Measurements from ENCODE around the gene RFNG.
A peak's percentile ranks its signal among the peaks of the same experiment; 100 is the strongest.

The RFNG gene

GRCh38 chr17:82023447-82024241 is 28.0 kb downstream of the RFNG start:
- WGBS, 2 experiments: 11 to 12% methylated on average over 55 of the region's 55 CpGs
- H3K36me3 ChIP-seq (ENCODE audit: control insufficient read depth, insufficient read depth, low read length): no peaks in the 10 kb centered on the region
- no peaks in the 10 kb centered on the region for H3K27me3 ChIP-seq (ENCODE audit: control insufficient read depth, insufficient read depth, low read length, poor library complexity, severe bottlenecking)
- no peak overlapping the region for H3K27ac ChIP-seq (ENCODE audit: insufficient read depth, low read depth, low read length, poor library complexity, severe bottlenecking)
- H3K9me3 ChIP-seq (ENCODE audit: control insufficient read depth, low read length): no peaks in the 10 kb centered on the region
- peak overlapping the region; percentile 79 for H3K4me3 ChIP-seq (ENCODE audit: insufficient read depth, low read depth, low read length)
- peaks cover 17% of the 10 kb centered on the region for H3K4me1 ChIP-seq (ENCODE audit: control insufficient read depth, insufficient read depth, low read length)

DNA sequence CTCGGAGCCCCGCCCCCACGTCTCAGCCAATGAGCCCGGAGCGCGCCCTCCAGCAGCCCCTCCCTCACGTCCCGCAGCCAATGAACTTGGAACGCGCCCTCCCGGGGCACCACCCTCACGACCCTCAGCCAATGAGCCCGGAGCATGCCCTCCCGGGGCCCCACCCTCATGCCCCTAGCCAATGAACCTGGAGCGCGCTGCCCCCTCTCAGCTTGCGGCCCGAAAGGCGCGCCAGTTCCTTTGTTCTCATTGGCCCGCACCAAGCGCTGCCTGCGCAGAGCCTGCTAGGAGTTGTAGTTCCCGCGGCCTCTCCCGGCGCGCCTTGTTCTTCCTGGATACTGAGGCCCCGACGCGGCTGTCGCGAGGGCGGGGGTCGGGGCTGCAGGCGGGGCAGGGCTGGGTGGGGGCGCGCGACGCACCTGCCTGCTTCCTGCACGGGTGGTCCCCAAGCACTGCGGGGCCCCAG is 28.6 kb downstream of the RFNG start, which contains the start of gene LRRC45:
Gene LRRC45, plus strand, starts transcription at position 325 of the 466 bp plus-strand sequence. CDS start 339 bp downstream, outside the sequence.
- 0% methylated on average over 42 of the region's 42 CpGs for WGBS, 2 experiments
- Histone ChIP-seq H3K27me3 (ENCODE audit: control insufficient read depth, insufficient read depth, low read length, poor library complexity, severe bottlenecking) (no peaks in the 10 kb centered on the region), H3K4me3 (ENCODE audit: insufficient read depth, low read depth, low read length) (peak within 1 kb of the TSS; percentile 79), H3K9me3 (ENCODE audit: control insufficient read depth, low read length) (no peaks in the 10 kb centered on the region), H3K36me3 (ENCODE audit: control insufficient read depth, insufficient read depth, low read length) (no peaks in the 10 kb centered on the region), H3K27ac (ENCODE audit: insufficient read depth, low read depth, low read length, poor library complexity, severe bottlenecking) (no peak within 1 kb of the TSS), H3K4me1 (ENCODE audit: control insufficient read depth, insufficient read depth, low read length) (peaks cover 17% of the 10 kb centered on the region)

DNA sequence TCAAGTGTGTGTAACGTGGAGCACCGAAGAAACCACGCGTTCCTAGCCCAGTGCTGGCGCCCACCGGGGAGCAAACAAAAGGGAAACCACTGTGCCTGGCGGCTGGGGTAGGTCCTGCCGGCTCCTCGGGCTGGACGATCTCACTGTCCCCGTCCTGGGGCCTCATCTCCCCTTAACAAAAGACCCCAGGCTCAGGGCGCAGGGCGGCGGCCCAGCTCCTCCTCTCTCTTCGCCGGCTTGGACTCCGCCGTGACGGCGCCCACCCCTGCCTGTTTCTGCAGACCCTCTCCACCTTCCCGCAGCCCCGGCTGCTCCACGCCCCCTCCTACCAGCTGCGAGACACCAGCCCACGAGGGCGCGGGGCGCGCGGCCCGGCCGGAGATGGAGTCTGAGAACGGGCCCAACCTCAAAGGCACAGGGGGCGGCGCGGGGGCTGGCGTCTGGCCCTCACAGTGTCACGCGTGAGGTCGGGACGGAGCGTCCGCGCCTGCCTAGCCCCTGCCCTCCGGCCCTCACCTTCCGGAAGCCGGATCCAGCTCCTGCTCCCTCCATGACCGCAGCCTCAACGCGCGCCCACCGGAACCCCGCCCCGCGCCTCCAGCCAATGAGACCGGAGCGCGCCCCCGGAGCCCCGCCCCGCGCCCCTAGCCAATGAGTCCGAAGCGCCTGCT is 29.2 kb downstream of the RFNG start, which contains the start of gene CENPX:
Gene CENPX, minus strand, starts transcription at position 569 of the 671 bp plus-strand sequence. Its CDS starts 17 bp downstream, at position 552.
- H3K4me1 ChIP-seq (ENCODE audit: control insufficient read depth, insufficient read depth, low read length): peaks cover 17% of the 10 kb centered on the region
- 1% methylated on average over 64 of the region's 64 CpGs for WGBS, 2 experiments
- no peak within 1 kb of the TSS for H3K27ac ChIP-seq (ENCODE audit: insufficient read depth, low read depth, low read length, poor library complexity, severe bottlenecking)
- no peaks in the 10 kb centered on the region for H3K9me3 ChIP-seq (ENCODE audit: control insufficient read depth, low read length)
- peak within 1 kb of the TSS; percentile 79 for H3K4me3 ChIP-seq (ENCODE audit: insufficient read depth, low read depth, low read length)
- H3K27me3 ChIP-seq (ENCODE audit: control insufficient read depth, insufficient read depth, low read length, poor library complexity, severe bottlenecking): no peaks in the 10 kb centered on the region
- no peaks in the 10 kb centered on the region for H3K36me3 ChIP-seq (ENCODE audit: control insufficient read depth, insufficient read depth, low read length)

- peaks cover 17% of the 10 kb centered on the region for H3K4me1 ChIP-seq (ENCODE audit: control insufficient read depth, insufficient read depth, low read length)
- peak overlapping the region; percentile 79 for H3K4me3 ChIP-seq (ENCODE audit: insufficient read depth, low read depth, low read length)
- H3K9me3 ChIP-seq (ENCODE audit: control insufficient read depth, low read length): no peaks in the 10 kb centered on the region
- H3K27ac ChIP-seq (ENCODE audit: insufficient read depth, low read depth, low read length, poor library complexity, severe bottlenecking): no peak overlapping the region
- no peaks in the 10 kb centered on the region for H3K36me3 ChIP-seq (ENCODE audit: control insufficient read depth, insufficient read depth, low read length)
- H3K27me3 ChIP-seq (ENCODE audit: control insufficient read depth, insufficient read depth, low read length, poor library complexity, severe bottlenecking): no peaks in the 10 kb centered on the region
- WGBS, 2 experiments: 25 to 26% methylated on average over 10 of the region's 10 CpGs
Observed at GRCh38 chr17:82021900-82022309, 29.7 kb downstream of the RFNG start.

GRCh38 chr17:82021107-82021899 is 30.3 kb downstream of the RFNG start:
- no peak overlapping the region for H3K27ac ChIP-seq (ENCODE audit: insufficient read depth, low read depth, low read length, poor library complexity, severe bottlenecking)
- no peaks in the 10 kb centered on the region for H3K36me3 ChIP-seq (ENCODE audit: control insufficient read depth, insufficient read depth, low read length)
- H3K9me3 ChIP-seq (ENCODE audit: control insufficient read depth, low read length): no peaks in the 10 kb centered on the region
- H3K4me3 ChIP-seq (ENCODE audit: insufficient read depth, low read depth, low read length): peak overlapping the region; percentile 79
- peaks cover 17% of the 10 kb centered on the region for H3K4me1 ChIP-seq (ENCODE audit: control insufficient read depth, insufficient read depth, low read length)
- 84 to 86% methylated on average over 25 of the region's 25 CpGs for WGBS, 2 experiments
- no peaks in the 10 kb centered on the region for H3K27me3 ChIP-seq (ENCODE audit: control insufficient read depth, insufficient read depth, low read length, poor library complexity, severe bottlenecking)

DNA sequence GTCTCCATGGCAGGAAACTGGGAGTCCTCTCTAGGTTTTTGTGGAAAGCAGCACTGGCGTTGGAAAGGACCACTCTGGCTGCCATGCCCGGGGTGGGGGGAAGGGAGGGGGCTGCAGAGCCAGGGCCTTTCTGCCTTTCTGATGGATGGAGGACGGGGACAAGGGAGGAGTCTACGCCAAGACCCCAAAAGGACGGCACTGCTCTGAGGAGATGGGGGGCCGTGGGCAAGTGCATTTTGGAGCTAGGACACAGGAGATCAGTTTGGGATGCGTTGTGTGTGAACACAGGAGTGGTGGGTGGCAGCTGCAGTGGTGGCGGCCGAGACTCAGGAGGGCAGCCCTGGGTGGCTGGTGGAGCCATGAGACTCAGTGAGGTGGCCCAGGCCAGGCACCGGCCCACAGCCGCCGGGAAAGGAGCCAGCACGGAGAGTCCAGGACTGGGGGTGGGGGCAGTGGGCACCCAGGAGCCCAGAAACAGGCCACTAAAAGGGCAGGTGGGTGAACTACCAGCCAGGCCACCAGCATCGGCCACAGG is 31.0 kb downstream of the RFNG start:
- Histone ChIP-seq H3K9me3 (ENCODE audit: control insufficient read depth, low read length) (no peaks in the 10 kb centered on the region), H3K4me1 (ENCODE audit: control insufficient read depth, insufficient read depth, low read length) (peaks cover 23% of the 10 kb centered on the region), H3K4me3 (ENCODE audit: insufficient read depth, low read depth, low read length) (no peak overlapping the region), H3K27ac (ENCODE audit: insufficient read depth, low read depth, low read length, poor library complexity, severe bottlenecking) (no peak overlapping the region), H3K36me3 (ENCODE audit: control insufficient read depth, insufficient read depth, low read length) (no peaks in the 10 kb centered on the region), H3K27me3 (ENCODE audit: control insufficient read depth, insufficient read depth, low read length, poor library complexity, severe bottlenecking) (no peaks in the 10 kb centered on the region)
- WGBS, 2 experiments: 94% methylated on average over 14 of the region's 14 CpGs

DNA sequence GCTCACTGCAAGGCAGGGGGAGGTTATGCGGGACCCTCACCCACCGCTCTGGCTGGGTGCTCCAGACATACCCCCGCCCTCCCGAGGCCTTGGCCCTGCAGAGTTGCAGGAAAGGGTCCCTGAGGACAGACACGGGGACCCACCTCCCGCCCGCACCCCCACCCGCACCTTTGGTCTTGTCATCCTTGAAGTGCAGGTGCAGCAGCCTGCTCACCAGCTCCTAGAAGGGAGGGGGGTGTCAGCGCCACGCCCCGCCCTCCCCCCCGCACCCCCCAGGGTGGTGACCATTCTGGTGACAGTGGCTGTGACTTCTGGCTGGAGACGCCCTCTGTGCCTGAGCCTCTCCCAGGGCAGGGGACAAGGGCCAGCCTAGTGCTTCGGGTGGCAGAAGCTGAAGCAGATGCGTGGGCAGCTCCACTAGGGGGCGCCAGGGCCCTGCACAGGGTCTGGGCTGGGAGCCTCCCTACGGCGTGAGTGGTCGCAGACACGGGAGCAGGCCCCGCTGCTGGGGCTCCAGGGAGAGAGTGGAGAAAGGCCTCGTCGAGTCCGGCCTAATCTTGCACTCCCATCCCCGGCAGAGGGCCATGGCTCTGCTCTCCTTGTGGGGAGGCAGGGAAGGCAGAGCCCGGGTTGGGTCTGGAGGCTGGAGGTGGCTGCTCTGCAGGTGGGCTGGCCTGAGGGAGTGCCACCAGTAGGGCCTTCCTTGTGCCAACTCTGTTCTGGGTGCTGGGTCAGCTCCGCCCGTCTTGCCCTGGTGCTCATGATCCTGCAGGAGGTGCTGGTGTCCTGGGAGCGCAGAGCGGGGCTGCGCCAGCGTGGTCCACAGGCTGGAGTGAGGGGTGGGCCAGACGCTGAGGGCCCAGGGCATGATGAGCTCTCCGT is 31.7 kb downstream of the RFNG start:
- peaks cover 29% of the 10 kb centered on the region for H3K4me1 ChIP-seq (ENCODE audit: control insufficient read depth, insufficient read depth, low read length)
- H3K27ac ChIP-seq (ENCODE audit: insufficient read depth, low read depth, low read length, poor library complexity, severe bottlenecking): no peak overlapping the region
- no peaks in the 10 kb centered on the region for H3K9me3 ChIP-seq (ENCODE audit: control insufficient read depth, low read length)
- 67% methylated on average over 34 of the region's 34 CpGs for WGBS, 2 experiments
- no peaks in the 10 kb centered on the region for H3K36me3 ChIP-seq (ENCODE audit: control insufficient read depth, insufficient read depth, low read length)
- H3K4me3 ChIP-seq (ENCODE audit: insufficient read depth, low read depth, low read length): no peak overlapping the region
- H3K27me3 ChIP-seq (ENCODE audit: control insufficient read depth, insufficient read depth, low read length, poor library complexity, severe bottlenecking): no peaks in the 10 kb centered on the region

GRCh38 chr17:82018989-82019689 is 32.5 kb downstream of the RFNG start:
- no peaks in the 10 kb centered on the region for H3K36me3 ChIP-seq (ENCODE audit: control insufficient read depth, insufficient read depth, low read length)

More at GRCh38 chr17:82018989-82019689, 32.5 kb downstream of the RFNG start:
- 95% methylated on average over 33 of the region's 33 CpGs for WGBS, 2 experiments
- Histone ChIP-seq H3K4me1 (ENCODE audit: control insufficient read depth, insufficient read depth, low read length) (peaks cover 28% of the 10 kb centered on the region), H3K9me3 (ENCODE audit: control insufficient read depth, low read length) (no peaks in the 10 kb centered on the region), H3K27me3 (ENCODE audit: control insufficient read depth, insufficient read depth, low read length, poor library complexity, severe bottlenecking) (no peaks in the 10 kb centered on the region), H3K4me3 (ENCODE audit: insufficient read depth, low read depth, low read length) (no peak overlapping the region), H3K27ac (ENCODE audit: insufficient read depth, low read depth, low read length, poor library complexity, severe bottlenecking) (no peak overlapping the region)
